ENCODE data around the gene GRWD1.

- TF ChIP-seq POLR2A (IDR thresholded peaks at IDR 0.05) = no peak
- no peak for TF ChIP-seq CTCF (IDR thresholded peaks at IDR 0.05)
Observed at GRCh38 chr19:48436586-48436985, 9.2 kb upstream of the GRWD1 start.
